T-helper 1 cell treated with Interleukin-12 subunit alpha and Interleukin-12 subunit beta and Interleukin-4 antibody, amounts not matched to agents 30 μg/mL and 1 μg/mL, for 36 hours (primary cell): ENCODE results near the gene NPAS1.
A peak's percentile ranks its signal among the peaks of the same experiment; 100 is the strongest.

Experiments
- H3K27ac Mint-ChIP-seq: one replicate; pipeline ENCODE4 v1.8.0; 2021; ENCODE audit warnings: mild to moderate bottlenecking, mixed read lengths
- H3K27me3 Mint-ChIP-seq: one replicate; pipeline ENCODE4 v1.8.0; 2021; ENCODE audit warnings: low read depth, mixed read lengths
- H3K36me3 Mint-ChIP-seq: one replicate; pipeline ENCODE4 v1.8.0; 2021; ENCODE audit warnings: low read depth, mixed read lengths
- H3K4me1 Mint-ChIP-seq: one replicate; pipeline ENCODE4 v1.8.0; 2021; ENCODE audit warnings: low read depth, mixed read lengths
- H3K4me3 Mint-ChIP-seq: one replicate; pipeline ENCODE4 v1.8.0; 2021; ENCODE audit warnings: mild to moderate bottlenecking, moderate library complexity, mixed read lengths
- H3K9me3 Mint-ChIP-seq: one replicate; pipeline ENCODE4 v1.8.0; 2021; ENCODE audit warnings: mixed read lengths

Gene NPAS1, protein sequence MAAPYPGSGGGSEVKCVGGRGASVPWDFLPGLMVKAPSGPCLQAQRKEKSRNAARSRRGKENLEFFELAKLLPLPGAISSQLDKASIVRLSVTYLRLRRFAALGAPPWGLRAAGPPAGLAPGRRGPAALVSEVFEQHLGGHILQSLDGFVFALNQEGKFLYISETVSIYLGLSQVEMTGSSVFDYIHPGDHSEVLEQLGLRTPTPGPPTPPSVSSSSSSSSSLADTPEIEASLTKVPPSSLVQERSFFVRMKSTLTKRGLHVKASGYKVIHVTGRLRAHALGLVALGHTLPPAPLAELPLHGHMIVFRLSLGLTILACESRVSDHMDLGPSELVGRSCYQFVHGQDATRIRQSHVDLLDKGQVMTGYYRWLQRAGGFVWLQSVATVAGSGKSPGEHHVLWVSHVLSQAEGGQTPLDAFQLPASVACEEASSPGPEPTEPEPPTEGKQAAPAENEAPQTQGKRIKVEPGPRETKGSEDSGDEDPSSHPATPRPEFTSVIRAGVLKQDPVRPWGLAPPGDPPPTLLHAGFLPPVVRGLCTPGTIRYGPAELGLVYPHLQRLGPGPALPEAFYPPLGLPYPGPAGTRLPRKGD

DNA sequence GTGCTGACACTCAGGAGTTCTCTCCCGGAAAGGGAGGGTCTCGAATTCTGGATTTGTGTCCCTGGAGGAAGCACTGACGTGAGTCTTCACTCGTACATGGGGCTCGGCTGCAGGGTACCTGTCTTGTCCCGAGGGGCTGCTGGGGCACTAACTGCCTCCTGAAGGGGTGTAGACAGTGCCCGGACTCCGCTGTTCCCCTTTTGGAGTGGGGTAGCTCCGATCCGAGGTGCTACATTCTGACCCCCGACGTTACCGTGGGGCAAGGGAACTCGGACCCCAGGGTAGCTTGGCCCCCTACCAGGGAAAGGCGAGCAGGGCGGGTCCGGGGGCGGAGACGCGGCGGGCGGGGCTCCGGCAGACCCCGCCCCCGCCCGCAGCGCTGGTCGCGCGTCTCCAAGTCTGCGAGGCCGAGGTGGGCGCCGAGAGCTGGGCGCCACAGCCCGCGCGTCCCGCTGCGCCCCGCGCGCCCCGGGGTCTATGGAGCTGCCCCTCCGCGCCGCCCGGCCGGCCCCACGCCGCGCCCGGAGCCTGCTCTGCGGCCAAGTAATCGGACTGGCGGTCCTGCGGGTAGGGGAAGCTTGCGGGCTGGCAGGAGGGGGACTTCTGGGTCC, at the start of gene NPAS1:
NPAS1 (plus strand) TSS at position 407 of the 611 bp plus-strand sequence. CDS start 1,211 bp downstream, outside the sequence.
- Mint-ChIP-seq H3K4me3 (no peak within 1 kb of the TSS), H3K4me1 (peaks cover 5% of the 10 kb centered on the region), H3K9me3 (no peaks in the 10 kb centered on the region), H3K36me3 (no peaks in the 10 kb centered on the region), H3K27me3 (peaks cover 49% of the 10 kb centered on the region), H3K27ac (no peak within 1 kb of the TSS)

DNA sequence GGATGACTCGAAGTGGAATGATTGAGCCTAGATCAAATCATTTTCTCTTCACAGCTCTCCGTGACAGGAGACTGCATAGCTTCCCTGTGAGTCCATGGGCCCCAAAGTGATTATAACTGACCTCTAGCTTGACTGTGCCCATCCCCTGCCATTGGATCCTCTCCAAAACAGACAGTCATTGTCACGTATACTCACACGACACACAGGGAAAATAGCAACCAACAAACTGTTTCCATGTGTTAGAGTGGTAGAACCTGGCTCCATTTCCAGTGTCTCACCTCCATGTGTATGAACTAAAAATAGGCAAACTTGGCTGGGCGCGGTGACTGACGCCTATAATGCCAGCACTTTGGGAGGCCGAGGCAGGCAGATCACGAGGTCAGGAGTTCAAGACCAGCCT, 48.8 kb upstream of the NPAS1 start:
- Mint-ChIP-seq H3K27me3 (no peaks in the 10 kb centered on the region), H3K9me3 (no peaks in the 10 kb centered on the region), H3K4me3 (no peak overlapping the region), H3K27ac (no peak overlapping the region), H3K4me1 (peaks cover 31% of the 10 kb centered on the region), H3K36me3 (peaks cover 19% of the 10 kb centered on the region)

DNA sequence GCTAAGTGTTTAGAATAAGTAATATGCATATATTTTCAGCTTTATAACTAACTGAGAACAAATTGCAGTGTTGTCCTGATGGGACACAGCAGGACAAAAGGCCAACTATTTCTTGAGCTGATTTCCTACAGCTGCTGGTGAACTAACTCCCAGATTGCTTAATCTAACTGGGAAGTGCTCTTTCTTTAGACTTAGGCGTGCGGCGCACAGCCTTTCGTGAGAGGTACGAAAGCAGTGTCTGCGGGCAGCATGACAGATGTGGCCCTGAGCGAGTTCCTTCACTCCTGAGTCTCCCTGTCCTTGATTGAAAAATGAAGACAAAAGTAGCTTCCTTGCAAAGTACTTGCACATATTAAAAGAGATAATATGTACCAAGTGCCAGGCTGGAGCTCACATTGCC, 47.3 kb upstream of the NPAS1 start:
- Mint-ChIP-seq H3K27me3 (no peaks in the 10 kb centered on the region), H3K9me3 (no peaks in the 10 kb centered on the region), H3K4me1 (peaks cover 28% of the 10 kb centered on the region), H3K36me3 (peaks cover 14% of the 10 kb centered on the region), H3K27ac (no peak overlapping the region), H3K4me3 (no peak overlapping the region)

DNA sequence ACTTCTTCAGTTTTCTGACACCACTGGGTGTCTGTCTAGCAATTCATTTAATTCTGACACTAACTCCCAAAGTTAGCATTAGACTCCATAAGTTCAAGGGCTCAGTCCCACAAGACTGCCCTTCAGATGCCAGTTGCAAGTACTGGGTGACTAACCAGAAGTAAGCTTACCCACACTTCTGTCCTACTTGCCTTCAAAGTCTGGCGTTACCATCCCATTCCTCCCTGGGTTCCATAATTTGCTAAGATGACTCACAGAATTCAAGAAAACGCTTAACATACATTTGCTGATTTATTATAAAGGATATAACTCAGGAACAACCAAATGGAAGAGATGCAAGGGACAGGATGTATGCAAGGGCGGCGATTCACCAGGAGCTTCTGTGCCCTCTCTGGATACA, 45.5 kb upstream of the NPAS1 start:
- Mint-ChIP-seq H3K36me3 (peaks cover 8% of the 10 kb centered on the region), H3K9me3 (no peaks in the 10 kb centered on the region), H3K4me1 (peaks cover 18% of the 10 kb centered on the region), H3K4me3 (no peak overlapping the region), H3K27ac (no peak overlapping the region), H3K27me3 (no peaks in the 10 kb centered on the region)

DNA sequence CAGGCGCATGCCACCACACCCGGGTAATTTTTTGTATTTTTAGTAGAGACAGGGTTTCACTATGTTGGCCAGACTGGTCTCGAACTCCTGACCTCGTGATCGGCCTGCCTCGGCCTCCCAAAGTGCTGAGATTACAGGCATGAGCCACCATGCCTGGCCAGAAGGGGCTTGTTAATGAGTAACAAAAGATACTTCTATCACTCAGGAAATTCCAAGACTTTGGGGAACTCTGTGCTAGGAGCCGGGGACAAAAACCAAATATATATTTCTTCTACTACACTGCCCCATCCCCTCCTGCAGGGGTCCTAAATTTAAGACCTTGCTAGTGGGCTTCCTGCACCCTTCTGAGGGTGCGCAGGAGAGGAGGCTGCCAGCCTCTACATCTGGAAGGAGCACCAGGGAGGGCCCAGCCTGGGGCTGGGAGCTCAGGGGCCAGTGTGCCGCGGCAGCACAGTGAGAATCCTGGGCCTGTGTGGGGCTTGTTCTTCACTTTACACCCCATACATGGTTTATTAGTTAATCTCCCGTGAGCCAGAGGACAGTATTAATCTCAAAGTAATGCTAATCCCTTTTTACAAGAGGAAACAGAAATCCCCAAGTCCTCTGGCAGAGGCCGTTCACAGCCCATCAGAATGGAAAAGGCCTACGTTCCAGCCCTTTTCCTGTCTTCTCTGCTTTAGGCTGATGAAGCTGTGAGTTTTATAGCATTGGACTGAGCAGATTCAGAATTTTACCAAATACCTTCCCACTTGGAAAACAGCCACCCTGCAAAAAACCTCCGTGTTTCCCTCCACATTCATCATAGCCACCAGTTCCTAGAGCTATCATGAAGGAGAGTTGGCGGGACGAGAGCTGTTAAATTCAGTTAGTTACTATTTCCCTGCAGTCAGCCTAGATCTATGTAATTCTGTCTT, 44.4 kb upstream of the NPAS1 start:
- peaks cover 2% of the 10 kb centered on the region for H3K36me3 Mint-ChIP-seq
- no peak overlapping the region for H3K27ac Mint-ChIP-seq
- H3K4me3 Mint-ChIP-seq: no peak overlapping the region
- no peaks in the 10 kb centered on the region for H3K27me3 Mint-ChIP-seq
- H3K9me3 Mint-ChIP-seq: no peaks in the 10 kb centered on the region
- H3K4me1 Mint-ChIP-seq: peaks cover 10% of the 10 kb centered on the region

DNA sequence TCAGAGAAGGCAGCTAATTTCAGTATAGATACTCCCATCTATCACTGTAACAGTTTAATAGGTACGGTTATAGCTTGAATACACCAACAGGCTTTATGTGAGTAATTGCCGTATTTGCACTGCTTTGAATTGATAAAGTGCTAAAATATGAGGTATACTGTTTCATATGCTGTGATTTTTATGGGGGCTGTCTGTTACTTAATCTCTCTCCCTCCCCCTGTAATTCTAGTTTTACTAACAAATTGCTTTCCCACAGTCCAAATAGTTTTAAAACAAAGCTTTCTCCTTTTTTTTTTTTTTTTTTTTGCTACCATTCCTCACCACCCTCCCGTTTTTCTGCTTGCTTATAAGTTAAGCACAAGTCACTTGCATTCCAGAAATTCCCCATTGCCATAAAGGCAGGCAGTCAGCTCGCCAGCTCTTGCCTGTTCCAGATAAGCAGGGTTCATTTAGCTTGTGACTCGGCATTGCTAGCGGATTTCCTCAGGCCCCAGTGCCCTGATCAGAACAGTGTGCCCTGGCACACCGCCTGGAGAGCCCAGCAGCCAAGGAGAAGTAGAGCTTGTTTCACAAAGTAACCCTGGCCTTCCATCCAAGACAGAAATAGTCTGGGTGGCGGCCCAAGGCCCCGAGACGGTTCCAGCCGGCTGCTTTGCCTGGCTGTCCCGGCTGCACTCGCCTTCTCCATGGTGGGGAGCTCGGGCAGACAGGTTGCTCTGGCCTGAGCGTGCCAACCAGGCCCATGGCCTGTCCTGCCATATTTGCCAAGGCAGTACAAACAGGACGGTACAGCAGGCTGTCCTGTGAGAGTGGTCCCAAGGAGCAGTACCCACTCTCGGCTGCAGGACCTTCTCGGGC, 43.5 kb upstream of the NPAS1 start:
- Mint-ChIP-seq H3K4me3 (no peak overlapping the region), H3K9me3 (no peaks in the 10 kb centered on the region), H3K4me1 (peaks cover 14% of the 10 kb centered on the region), H3K36me3 (peaks cover 2% of the 10 kb centered on the region), H3K27me3 (no peaks in the 10 kb centered on the region), H3K27ac (no peak overlapping the region)

DNA sequence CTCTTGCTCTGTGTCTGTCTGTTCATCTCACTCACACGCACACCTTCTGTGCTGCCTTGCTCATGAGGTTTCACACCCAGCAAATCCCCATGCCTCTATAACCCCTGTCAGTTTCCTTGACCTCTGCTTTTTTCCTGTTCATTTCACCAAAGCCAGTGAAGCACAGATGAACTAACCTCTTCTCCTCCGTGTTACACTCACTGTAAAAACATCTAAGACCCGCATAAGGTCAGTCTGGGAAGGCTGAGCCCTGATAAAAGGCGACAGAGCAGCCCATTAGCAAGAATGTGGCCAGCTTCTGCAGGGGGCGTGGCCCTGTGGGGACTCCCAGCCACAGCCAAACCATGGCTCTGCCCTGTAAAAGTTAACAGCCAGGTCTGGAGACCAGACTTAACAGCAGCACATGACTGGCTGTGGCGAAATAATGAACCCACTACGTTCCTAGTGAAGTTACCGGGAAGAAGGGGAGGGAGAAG, 42.8 kb upstream of the NPAS1 start:
- H3K4me1 Mint-ChIP-seq: peaks cover 20% of the 10 kb centered on the region
- H3K4me3 Mint-ChIP-seq: no peak overlapping the region
- no peaks in the 10 kb centered on the region for H3K9me3 Mint-ChIP-seq
- H3K36me3 Mint-ChIP-seq: peaks cover 2% of the 10 kb centered on the region
- H3K27me3 Mint-ChIP-seq: no peaks in the 10 kb centered on the region
- H3K27ac Mint-ChIP-seq: peak overlapping the region; percentile 5

DNA sequence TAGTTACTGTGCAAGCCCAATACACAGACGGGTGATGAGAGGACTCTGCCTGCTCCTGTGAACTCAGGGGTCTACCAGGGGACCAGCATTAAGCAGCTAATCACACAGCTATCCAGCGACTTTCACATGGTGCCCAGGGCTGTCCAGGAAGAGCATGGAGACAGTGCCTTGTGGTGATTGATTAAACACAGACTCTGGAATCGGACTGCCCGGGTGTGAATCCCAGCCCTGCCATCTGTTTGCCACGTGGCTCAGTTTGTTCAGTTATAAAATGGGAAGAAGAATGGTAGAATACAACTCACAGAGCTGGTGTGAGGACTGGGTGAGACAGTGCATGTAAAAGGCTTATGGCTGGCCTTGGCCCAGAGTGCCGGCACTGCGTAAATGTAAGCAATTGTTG, 42.1 kb upstream of the NPAS1 start:
- Mint-ChIP-seq H3K4me3 (no peak overlapping the region), H3K27ac (no peak overlapping the region), H3K36me3 (no peaks in the 10 kb centered on the region), H3K4me1 (peaks cover 20% of the 10 kb centered on the region), H3K9me3 (no peaks in the 10 kb centered on the region), H3K27me3 (no peaks in the 10 kb centered on the region)

DNA sequence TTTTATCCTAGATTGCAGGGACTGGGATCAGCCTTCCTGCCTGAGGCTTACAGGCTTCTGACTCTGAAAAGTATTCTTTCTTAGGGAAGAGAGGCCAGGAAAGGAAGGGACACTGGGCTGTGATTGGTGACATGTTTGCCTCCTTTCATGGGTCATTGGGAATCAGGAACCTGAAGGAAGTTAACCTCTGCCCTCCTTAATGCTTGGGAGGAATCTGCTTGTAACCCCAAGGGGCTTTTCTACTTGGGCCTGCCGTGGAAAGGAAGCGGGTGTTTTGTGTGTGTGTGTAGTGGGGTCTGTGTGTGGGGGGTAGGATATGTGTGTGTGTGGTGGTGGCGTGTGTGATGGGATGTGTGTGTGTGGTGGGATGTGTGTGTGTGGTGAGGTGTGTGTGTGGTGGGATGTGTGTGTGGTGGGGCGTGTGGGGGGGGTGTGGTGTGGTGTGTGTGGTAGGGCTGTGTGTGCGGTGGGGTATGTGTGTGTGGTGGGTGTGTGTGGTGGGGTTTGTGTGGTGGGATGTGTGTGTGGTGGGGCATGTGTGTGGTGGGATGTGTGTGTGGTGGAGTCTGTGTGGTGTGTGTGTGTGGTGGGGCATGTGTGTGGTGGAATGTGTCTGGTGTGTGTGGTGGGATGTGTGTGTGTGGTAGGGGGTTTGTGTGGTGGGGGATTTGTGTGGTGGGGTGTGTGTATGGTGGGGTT, 41.3 kb upstream of the NPAS1 start:
- Mint-ChIP-seq H3K27me3 (no peaks in the 10 kb centered on the region), H3K36me3 (no peaks in the 10 kb centered on the region), H3K4me3 (no peak overlapping the region), H3K4me1 (peaks cover 20% of the 10 kb centered on the region), H3K27ac (peak overlapping the region; percentile 26), H3K9me3 (no peaks in the 10 kb centered on the region)

DNA sequence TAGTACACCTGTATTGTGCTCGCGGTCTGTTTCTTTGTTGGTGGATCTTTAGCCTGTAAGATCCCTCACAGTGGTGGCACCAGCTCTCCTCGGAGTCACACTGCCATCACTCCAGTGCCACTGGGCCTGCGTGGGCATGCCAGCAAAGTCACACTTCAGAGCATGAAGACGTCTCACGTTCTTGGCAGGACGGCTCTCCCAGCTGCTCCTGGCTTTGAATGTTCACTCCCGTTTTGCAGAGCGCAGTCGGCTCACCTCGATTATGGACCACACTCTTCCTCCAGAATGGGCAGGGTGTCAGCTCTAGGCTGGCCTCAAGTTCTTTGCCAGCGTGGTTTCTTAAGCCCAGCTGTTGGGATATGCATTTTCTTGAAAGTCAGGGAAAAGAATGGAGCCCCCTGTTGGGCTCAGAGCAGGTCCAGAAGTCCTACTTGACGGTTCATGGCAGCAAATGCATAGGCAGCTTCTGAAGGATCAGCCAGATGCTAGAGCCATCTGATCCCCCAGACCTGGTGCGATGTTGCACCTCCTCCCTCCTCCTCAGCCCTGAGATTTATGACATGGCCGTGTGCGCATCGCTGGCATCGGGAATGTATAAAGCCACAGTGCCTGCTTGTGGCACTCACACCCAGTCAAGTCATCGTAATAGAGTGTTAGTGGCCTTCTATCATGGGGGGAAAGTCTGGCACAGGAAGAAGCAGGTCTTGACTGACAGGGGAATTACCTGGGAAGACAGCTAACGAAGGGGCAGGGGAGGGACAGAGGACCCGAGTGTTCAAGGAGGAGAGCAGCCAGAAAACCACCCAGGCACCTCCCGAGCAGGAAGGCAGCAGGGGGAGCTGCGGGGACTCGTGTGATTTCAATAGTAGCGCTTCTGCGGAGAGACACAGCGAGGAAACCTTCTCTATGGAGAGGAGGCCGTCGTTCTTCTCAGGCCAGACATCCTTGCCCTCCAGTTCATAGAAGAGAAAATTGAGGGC, 40.2 kb upstream of the NPAS1 start:
- Mint-ChIP-seq H3K9me3 (no peaks in the 10 kb centered on the region), H3K4me3 (no peak overlapping the region), H3K27ac (peak overlapping the region; percentile 26), H3K4me1 (peaks cover 20% of the 10 kb centered on the region), H3K27me3 (no peaks in the 10 kb centered on the region), H3K36me3 (no peaks in the 10 kb centered on the region)

DNA sequence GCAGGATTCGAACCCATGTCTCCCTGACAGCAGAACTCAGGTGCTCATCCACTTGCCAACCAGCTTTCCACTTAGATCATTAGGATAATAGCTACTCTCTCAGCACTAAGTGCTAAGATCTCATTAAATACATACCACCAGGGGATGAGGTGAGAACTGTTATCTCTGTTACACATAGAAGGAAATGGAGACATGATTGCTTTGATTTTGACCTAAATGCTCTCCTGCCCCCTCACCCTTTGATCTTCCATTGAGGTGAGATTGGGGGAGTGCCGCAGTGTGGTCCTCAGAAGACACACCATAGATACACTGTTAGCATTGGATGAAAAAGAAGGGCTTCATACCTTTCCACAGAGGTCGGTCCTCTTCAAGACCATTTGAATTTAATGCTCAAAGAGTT, 38.9 kb upstream of the NPAS1 start:
- no peaks in the 10 kb centered on the region for H3K9me3 Mint-ChIP-seq
- H3K36me3 Mint-ChIP-seq: no peaks in the 10 kb centered on the region
- H3K27me3 Mint-ChIP-seq: no peaks in the 10 kb centered on the region
- peaks cover 20% of the 10 kb centered on the region for H3K4me1 Mint-ChIP-seq
- no peak overlapping the region for H3K4me3 Mint-ChIP-seq
- H3K27ac Mint-ChIP-seq: no peak overlapping the region

DNA sequence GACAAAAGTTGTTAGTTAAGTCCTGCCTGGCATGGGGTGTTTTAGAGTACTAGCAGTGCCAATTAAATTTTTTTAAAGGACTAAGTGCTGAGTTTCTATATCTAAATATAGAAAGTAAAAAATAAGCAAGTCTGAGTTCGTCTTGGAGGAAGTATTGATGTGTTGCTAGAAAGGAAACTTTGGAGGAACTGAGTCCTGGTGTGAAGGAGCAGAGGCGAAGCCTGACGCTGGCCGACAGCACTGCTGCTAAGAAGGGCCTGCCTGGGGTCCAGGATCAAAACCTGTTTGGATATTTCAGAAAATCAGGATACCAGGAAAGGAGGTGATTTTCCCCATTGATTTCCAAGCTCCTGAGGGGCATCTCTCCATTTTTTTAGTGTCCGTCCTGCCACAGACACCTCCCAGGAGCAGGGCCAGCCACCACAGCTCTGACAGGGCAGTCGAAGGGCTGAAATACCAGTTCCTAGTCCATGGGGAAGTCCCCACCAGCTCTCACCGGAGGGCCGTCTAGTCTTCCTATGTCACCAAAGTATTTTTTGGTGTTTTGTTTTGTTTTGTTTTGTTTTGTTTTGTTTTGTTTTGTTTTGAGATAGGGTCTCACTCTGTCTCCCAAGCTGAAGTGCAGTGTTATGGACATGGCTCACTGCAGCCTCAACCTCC, 38.2 kb upstream of the NPAS1 start:
- Mint-ChIP-seq H3K4me3 (no peak overlapping the region), H3K4me1 (peaks cover 21% of the 10 kb centered on the region), H3K27ac (no peak overlapping the region), H3K36me3 (no peaks in the 10 kb centered on the region), H3K27me3 (no peaks in the 10 kb centered on the region), H3K9me3 (no peaks in the 10 kb centered on the region)
